Fibroblast of lung (primary cell): Measurements from ENCODE around the gene FBXO9. TPM values are rescaled to one million over a fixed set of nuclear protein-coding genes. Genes with fewer than 3 reads are reported as not detected.

ENCODE experiments used
- DNase-seq, 2 donors: peaks; one replicate each; pipeline versions ENCODE4 v3.0.0 to v3.0.0-alpha.2; 2010; ENCODE audit warnings: low read depth in 2 of 2
- H2AFZ ChIP-seq: 2 replicates; pipeline ENCODE4 v1.5.1; 2012; ENCODE audit warnings: low read length, control low read depth, inconsistent platforms
- H3K27ac ChIP-seq: 2 replicates; pipeline ENCODE4 v1.5.1; 2011; ENCODE audit warnings: low read length, control low read depth; ENCODE audit not compliant: insufficient read depth
- H3K27me3 ChIP-seq: 2 replicates; pipeline ENCODE4 v1.5.1; 2011; ENCODE audit warnings: mild to moderate bottlenecking, low read length; ENCODE audit not compliant: control insufficient read depth, insufficient read depth
- H3K36me3 ChIP-seq: 2 replicates; pipeline ENCODE4 v1.5.1; 2011; ENCODE audit warnings: low read length; ENCODE audit not compliant: control insufficient read depth, insufficient read depth
- H3K4me1 ChIP-seq: 2 replicates; pipeline ENCODE4 v1.5.1; 2011; ENCODE audit warnings: low read length; ENCODE audit not compliant: control insufficient read depth, insufficient read depth; ENCODE audit errors: extremely low read depth
- H3K4me2 ChIP-seq: 2 replicates; pipeline ENCODE4 v1.5.1; 2011; ENCODE audit warnings: low read length, control low read depth; ENCODE audit not compliant: insufficient read depth; ENCODE audit errors: extremely low read depth
- H3K4me3 ChIP-seq, 4 experiments: fragments of 200-600 bp in 1 of 4; sonication (generic) in 1 of 4; replicated peaks in 1 of 4; 2 replicates each; pipeline ENCODE4 v1.5.1; 2011 to 2016; ENCODE audit warnings: low read length in 4 of 4, low read depth in 3 of 4, mild to moderate bottlenecking in 3 of 4, control low read depth in 2 of 4, inconsistent platforms in 1 of 4, mixed read lengths in 1 of 4; ENCODE audit not compliant: insufficient read depth in 1 of 4; ENCODE audit errors: control extremely low read depth in 1 of 4
- H3K79me2 ChIP-seq: 2 replicates; pipeline ENCODE4 v1.5.1; 2012; ENCODE audit warnings: mild to moderate bottlenecking, low read length, inconsistent platforms; ENCODE audit not compliant: control insufficient read depth, insufficient read depth
- H3K9ac ChIP-seq: 2 replicates; pipeline ENCODE4 v1.5.1; 2011; ENCODE audit warnings: mild to moderate bottlenecking, low read length, control low read depth; ENCODE audit not compliant: insufficient read depth
- H3K9me3 ChIP-seq: 2 replicates; pipeline ENCODE4 v1.5.1; 2012; ENCODE audit warnings: low read depth, low read length; ENCODE audit not compliant: control insufficient read depth, insufficient read depth
- H4K20me1 ChIP-seq: 2 replicates; pipeline ENCODE4 v1.5.1; 2011; ENCODE audit warnings: low read length; ENCODE audit not compliant: control insufficient read depth, insufficient read depth; ENCODE audit errors: extremely low read depth
- CTCF ChIP-seq, 2 donors: IDR thresholded peaks in 1 of 2; conservative IDR thresholded peaks in 1 of 2; 1 replicate in 1 of 2; 2 replicates in 1 of 2; pipeline ENCODE4 v1.5.1; 2011 to 2012; ENCODE audit warnings: low read length in 2 of 2, control low read depth in 1 of 2, inconsistent platforms in 1 of 2, low read depth in 1 of 2, mild to moderate bottlenecking in 1 of 2
- EZH2 ChIP-seq: IDR thresholded peaks from 2 replicates; pipeline ENCODE4 v1.5.1; 2012; ENCODE audit warnings: low read length, control low read depth, mild to moderate bottlenecking; ENCODE audit errors: missing control alignments
- polyA minus RNA-seq: library from RNA; depleted of rRNA, polyadenylated mRNA; stranded (reverse); fragments of >200 nt; gene quantifications from 2 replicates; pipeline ENCODE4 v1.2.3, GENCODE V29; 2011; ENCODE audit warnings: low replicate concordance
- polyA plus RNA-seq, 2 donors: library from polyadenylated mRNA; depleted of rRNA in 1 of 2; stranded (reverse) in 1 of 2; unstranded in 1 of 2; fragments of >200 nt; gene quantifications; 2 replicates each; pipeline ENCODE4 v1.2.1, GENCODE V29; 2011 to 2012; ENCODE audit warnings: missing spikeins in 1 of 2
- total RNA-seq: library from RNA; depleted of rRNA; stranded (reverse); fragments of >200 nt; gene quantifications from 2 replicates; pipeline ENCODE4 v1.2.1, GENCODE V29; 2014

The FBXO9 gene
- total RNA-seq (35.7 and 44.8 TPM in 2 replicates), polyA plus RNA-seq (49.9 and 65.2 TPM in 2 replicates), polyA minus RNA-seq (24.3 and 52.5 TPM in 2 replicates)
- 42.4 and 45.2 TPM in 2 replicates for polyA plus RNA-seq (2012)

- TF ChIP-seq CTCF (conservative IDR thresholded peaks at IDR 0.05 in 1 of 2, IDR thresholded peaks at IDR 0.05 in 1 of 2; ENCODE audit: low read depth in 1 of 2, low read length in 2 of 2) (no peak), EZH2 (no peak)
- H3K27me3 ChIP-seq: no peaks in the 10 kb centered on the region
- peak; percentile 33 to 53 for DNase-seq
- peak within 1 kb of the TSS; percentile 74 for H3K27ac ChIP-seq
- H3K9ac ChIP-seq: peak within 1 kb of the TSS; percentile 79
- peaks cover 30% of the 10 kb centered on the region for H3K79me2 ChIP-seq
- no peaks in the 10 kb centered on the region for H3K4me1 ChIP-seq
- H4K20me1 ChIP-seq: no peaks in the 10 kb centered on the region
- H3K4me2 ChIP-seq: peak within 1 kb of the TSS; percentile 91
- H3K4me3 ChIP-seq: peak within 1 kb of the TSS; percentile 86 to 90 (median 88)
- peak within 1 kb of the TSS; percentile 92 for H2AFZ ChIP-seq
- H3K36me3 ChIP-seq: no peaks in the 10 kb centered on the region
- H3K9me3 ChIP-seq: no peaks in the 10 kb centered on the region
These were observed at the start of gene FBXO9 for GRCh38 chr6:53065266-53066076. Gene FBXO9, plus strand, starts transcription at chr6:53065404. Its CDS starts 386 bp downstream, at chr6:53065790.

- Histone ChIP-seq H4K20me1 (no peaks in the 10 kb centered on the region), H3K36me3 (peaks cover 9% of the 10 kb centered on the region), H3K27ac (no peak overlapping the region), H3K27me3 (no peaks in the 10 kb centered on the region), H3K9ac (no peak overlapping the region), H2AFZ (no peak overlapping the region), H3K79me2 (no peaks in the 10 kb centered on the region), H3K4me1 (peaks cover 6% of the 10 kb centered on the region), H3K9me3 (no peaks in the 10 kb centered on the region), H3K4me2 (no peak overlapping the region), H3K4me3 (no peak overlapping the region)
- no peak for DNase-seq
- no peak for TF ChIP-seq CTCF (conservative IDR thresholded peaks at IDR 0.05 in 1 of 2, IDR thresholded peaks at IDR 0.05 in 1 of 2; ENCODE audit: low read depth in 1 of 2, low read length in 2 of 2)
- no peak for TF ChIP-seq EZH2
These were observed 49.7 kb upstream of the FBXO9 start for GRCh38 chr6:53015486-53015885.

- no peaks in the 10 kb centered on the region for H3K4me1 ChIP-seq
- no peaks in the 10 kb centered on the region for H4K20me1 ChIP-seq
These were observed 46.8 kb upstream of the FBXO9 start for GRCh38 chr6:53018446-53018845.

More at GRCh38 chr6:53018446-53018845, 46.8 kb upstream of the FBXO9 start:
- Histone ChIP-seq H3K27me3 (no peaks in the 10 kb centered on the region), H3K9me3 (no peaks in the 10 kb centered on the region), H3K36me3 (peaks cover 2% of the 10 kb centered on the region), H3K4me2 (no peak overlapping the region), H2AFZ (no peak overlapping the region), H3K79me2 (no peaks in the 10 kb centered on the region), H3K9ac (no peak overlapping the region), H3K27ac (no peak overlapping the region), H3K4me3 (no peak overlapping the region)
- TF ChIP-seq EZH2: no peak
- TF ChIP-seq CTCF (conservative IDR thresholded peaks at IDR 0.05 in 1 of 2, IDR thresholded peaks at IDR 0.05 in 1 of 2; ENCODE audit: low read depth in 1 of 2, low read length in 2 of 2): no peak
- no peak for DNase-seq
